Nephron (organoid): ENCODE measurements around the gene SLC38A3.

Experiments used
- H3K27ac Mint-ChIP-seq, 3 experiments: 2 replicates each; pipeline ENCODE4 v1.8.0; 2020; ENCODE audit warnings: mixed read lengths in 3 of 3, mild to moderate bottlenecking in 2 of 3, moderate library complexity in 1 of 3
- H3K27me3 Mint-ChIP-seq: 2 replicates; pipeline ENCODE4 v1.8.0; 2021; ENCODE audit warnings: low read depth, mild to moderate bottlenecking, moderate library complexity, mixed read lengths
- H3K36me3 Mint-ChIP-seq: 2 replicates; pipeline ENCODE4 v1.8.0; 2020; ENCODE audit warnings: low read depth, mixed read lengths
- H3K4me1 Mint-ChIP-seq: 2 replicates; pipeline ENCODE4 v1.8.0; 2020; ENCODE audit warnings: mixed read lengths
- H3K4me3 Mint-ChIP-seq, 3 experiments: 2 replicates each; pipeline ENCODE4 v1.8.0; 2020; ENCODE audit warnings: mild to moderate bottlenecking in 3 of 3, mixed read lengths in 3 of 3, moderate library complexity in 2 of 3
- H3K9me3 Mint-ChIP-seq: 2 replicates; pipeline ENCODE4 v1.8.0; 2020; ENCODE audit warnings: mixed read lengths
- CTCF ChIP-seq, 3 experiments: fragments of 200-600 bp; sonication (generic); IDR thresholded peaks; one replicate each; pipeline ENCODE4 v1.5.0; 2021; ENCODE audit warnings: antibody characterized with exemption in 3 of 3; ENCODE audit not compliant: unreplicated experiment in 3 of 3

Gene SLC38A3

DNA sequence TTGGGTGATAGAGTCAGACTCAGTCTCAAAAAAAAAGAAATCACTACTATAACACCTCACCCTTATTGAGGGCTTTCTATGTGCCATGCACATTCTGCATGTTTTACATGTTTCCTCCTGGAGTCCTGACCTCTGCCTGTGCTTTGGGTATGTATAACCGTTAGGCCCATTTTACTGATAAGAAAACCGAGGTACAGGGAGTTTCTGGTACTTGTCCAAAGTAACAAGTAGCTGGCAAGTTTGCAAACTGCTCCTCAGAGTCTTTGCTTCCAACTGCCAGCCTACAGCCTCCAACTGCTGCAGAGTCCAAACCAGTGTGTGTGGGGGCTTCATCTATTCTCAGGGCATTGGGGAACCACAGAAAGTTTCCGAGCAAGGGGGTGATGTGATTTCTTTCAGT is 27.2 kb downstream of the SLC38A3 start:
- Mint-ChIP-seq H3K27ac (peak overlapping the region in 1 of 3 experiments; percentile 85), H3K9me3 (no peaks in the 10 kb centered on the region)

DNA sequence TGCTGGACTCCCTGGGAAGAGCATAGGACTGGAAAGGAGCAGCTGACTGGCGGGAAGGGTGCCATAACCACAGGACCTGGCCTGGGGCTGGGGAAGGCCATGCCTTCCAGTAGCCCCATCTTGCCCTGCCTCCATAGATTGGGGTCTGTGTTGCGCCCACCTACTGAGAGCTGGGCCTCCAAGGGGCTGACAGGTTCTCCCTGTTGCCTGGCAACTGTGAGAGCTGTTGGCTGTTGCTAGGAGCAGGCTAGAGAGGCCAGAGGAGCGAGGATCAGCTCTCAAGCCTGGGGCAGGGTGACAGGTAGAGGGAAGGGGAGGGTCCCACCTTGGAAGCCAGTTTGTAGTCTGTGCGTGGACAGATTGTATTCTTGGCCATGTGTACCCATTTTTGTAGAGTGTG is 28.1 kb downstream of the SLC38A3 start:
- Mint-ChIP-seq H3K27ac (peak overlapping the region; percentile 76 to 91 (median 85)), H3K27me3 (no peaks in the 10 kb centered on the region), H3K9me3 (no peaks in the 10 kb centered on the region), H3K36me3 (no peaks in the 10 kb centered on the region), H3K4me1 (peaks cover 34% of the 10 kb centered on the region), H3K4me3 (peak overlapping the region in 2 of 3 experiments; percentile 64 to 79)
- TF ChIP-seq CTCF (IDR thresholded peaks at IDR 0.05; ENCODE audit: unreplicated experiment in 3 of 3): no peak

More for the DNA sequence above, 27.2 kb downstream of the SLC38A3 start:
- H3K4me3 Mint-ChIP-seq: peak overlapping the region in 1 of 3 experiments; percentile 79
- no peak for TF ChIP-seq CTCF (IDR thresholded peaks at IDR 0.05; ENCODE audit: unreplicated experiment in 3 of 3)
- H3K36me3 Mint-ChIP-seq: no peaks in the 10 kb centered on the region
- H3K27me3 Mint-ChIP-seq: no peaks in the 10 kb centered on the region
- H3K4me1 Mint-ChIP-seq: peaks cover 33% of the 10 kb centered on the region

DNA sequence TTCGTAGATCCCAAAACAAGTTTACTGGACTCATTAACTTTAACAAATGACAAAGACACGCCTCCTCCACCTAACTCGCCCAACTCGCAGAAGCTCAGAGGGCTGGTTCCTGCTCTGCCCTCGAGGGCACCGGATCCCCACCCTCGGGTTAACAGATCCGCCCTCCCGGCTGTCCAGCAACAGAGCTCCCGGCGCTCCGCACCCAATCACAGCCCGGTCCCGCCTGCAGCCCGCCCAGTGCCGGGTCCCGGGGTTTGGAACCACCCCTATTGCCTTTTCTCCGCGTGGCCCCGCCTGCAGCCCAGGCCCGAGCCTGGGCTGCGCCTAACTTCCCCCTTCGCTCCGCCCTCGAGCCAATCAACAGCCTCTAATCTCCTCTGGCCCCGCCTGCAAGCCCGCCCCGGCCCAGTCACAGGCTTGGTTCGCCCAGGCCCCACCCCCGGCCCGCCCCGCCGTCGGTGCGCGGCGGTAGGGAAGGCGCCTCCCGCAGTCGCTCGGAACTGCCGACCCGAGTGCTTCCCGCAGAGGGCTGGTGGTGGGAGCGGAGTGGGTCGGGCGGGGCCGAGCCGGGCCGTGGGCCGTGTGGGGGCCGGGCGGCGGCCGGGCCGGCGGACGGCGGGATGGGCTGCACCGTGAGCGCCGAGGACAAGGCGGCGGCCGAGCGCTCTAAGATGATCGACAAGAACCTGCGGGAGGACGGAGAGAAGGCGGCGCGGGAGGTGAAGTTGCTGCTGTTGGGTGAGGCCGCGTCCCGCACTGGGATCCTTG is 30.8 kb downstream of the SLC38A3 start, which contains the start of gene GNAI2:
GNAI2 (plus strand) TSS at position 489 of the 768 bp plus-strand sequence; CDS start at position 621, 132 bp downstream.
- peaks cover 3% of the 10 kb centered on the region for H3K36me3 Mint-ChIP-seq
- H3K27me3 Mint-ChIP-seq: no peaks in the 10 kb centered on the region
- peak within 1 kb of the TSS; percentile 98 to 99 (median 99) for H3K4me3 Mint-ChIP-seq
- peak within 1 kb of the TSS; percentile 84 to 98 (median 96) for H3K27ac Mint-ChIP-seq
- no peaks in the 10 kb centered on the region for H3K9me3 Mint-ChIP-seq
- TF ChIP-seq CTCF (IDR thresholded peaks at IDR 0.05; ENCODE audit: unreplicated experiment in 3 of 3): no peak
- H3K4me1 Mint-ChIP-seq: peaks cover 38% of the 10 kb centered on the region

DNA sequence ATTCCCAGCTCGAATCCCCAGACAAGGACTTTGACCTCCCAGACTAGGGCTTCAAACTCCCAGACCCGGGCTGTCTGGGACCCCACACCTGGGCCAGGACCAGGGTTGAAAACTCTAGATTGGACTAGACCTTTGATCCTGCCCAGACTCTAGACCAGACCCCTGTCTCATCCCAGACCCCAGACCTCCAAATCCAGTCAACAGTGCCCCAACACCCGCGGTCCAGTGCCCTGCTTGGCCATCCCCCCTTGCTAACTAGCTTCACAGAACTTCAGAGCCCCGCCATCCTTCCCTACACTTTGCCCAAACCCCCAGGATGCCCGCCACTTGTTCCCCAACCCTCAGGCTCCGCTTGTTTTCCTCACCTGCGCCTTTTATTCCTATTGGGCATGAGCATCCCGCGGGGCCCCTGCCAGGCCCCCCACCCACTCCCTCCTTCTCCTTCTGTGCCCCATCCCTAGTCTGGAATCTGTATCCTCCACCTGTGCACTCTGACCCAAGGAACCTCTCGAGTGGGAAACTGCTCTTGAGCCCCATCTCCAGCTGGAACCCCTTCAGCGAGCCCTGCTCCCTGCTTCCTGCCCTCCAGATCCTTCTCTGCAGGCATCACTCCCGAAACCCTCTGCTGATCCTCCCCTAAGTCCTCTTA is 31.5 kb downstream of the SLC38A3 start:
- H3K9me3 Mint-ChIP-seq: no peaks in the 10 kb centered on the region
- TF ChIP-seq CTCF (IDR thresholded peaks at IDR 0.05; ENCODE audit: unreplicated experiment in 3 of 3): no peak
- peak overlapping the region; percentile 84 to 98 (median 96) for H3K27ac Mint-ChIP-seq
- peaks cover 3% of the 10 kb centered on the region for H3K36me3 Mint-ChIP-seq
- H3K4me3 Mint-ChIP-seq: peak overlapping the region; percentile 98 to 99 (median 99)
- peaks cover 45% of the 10 kb centered on the region for H3K4me1 Mint-ChIP-seq
- H3K27me3 Mint-ChIP-seq: no peaks in the 10 kb centered on the region

- Mint-ChIP-seq H3K4me3 (peak overlapping the region; percentile 98 to 99 (median 99)), H3K27me3 (no peaks in the 10 kb centered on the region), H3K4me1 (peaks cover 45% of the 10 kb centered on the region), H3K9me3 (no peaks in the 10 kb centered on the region), H3K27ac (peak overlapping the region; percentile 84 to 98 (median 96)), H3K36me3 (peaks cover 3% of the 10 kb centered on the region)
- no peak for TF ChIP-seq CTCF (IDR thresholded peaks at IDR 0.05; ENCODE audit: unreplicated experiment in 3 of 3)
Observed at GRCh38 chr3:50237133-50237651, 32.1 kb downstream of the SLC38A3 start.
